GM21576 (cell line): ENCODE data around the gene F7.
"Not testable (repeated sequence)": the region's sequence is repeated elsewhere in the genome, so short reads cannot be mapped to it uniquely, and the experiment has no call there.

Experiments used
- ATAC-seq: cut with Tn5 transposase; IDR thresholded peaks from one replicate; pipeline ENCODE4 v1.9.1; 2021; ENCODE audit warnings: mild to moderate bottlenecking, moderate library complexity; ENCODE audit not compliant: unreplicated experiment

The F7 gene

DNA sequence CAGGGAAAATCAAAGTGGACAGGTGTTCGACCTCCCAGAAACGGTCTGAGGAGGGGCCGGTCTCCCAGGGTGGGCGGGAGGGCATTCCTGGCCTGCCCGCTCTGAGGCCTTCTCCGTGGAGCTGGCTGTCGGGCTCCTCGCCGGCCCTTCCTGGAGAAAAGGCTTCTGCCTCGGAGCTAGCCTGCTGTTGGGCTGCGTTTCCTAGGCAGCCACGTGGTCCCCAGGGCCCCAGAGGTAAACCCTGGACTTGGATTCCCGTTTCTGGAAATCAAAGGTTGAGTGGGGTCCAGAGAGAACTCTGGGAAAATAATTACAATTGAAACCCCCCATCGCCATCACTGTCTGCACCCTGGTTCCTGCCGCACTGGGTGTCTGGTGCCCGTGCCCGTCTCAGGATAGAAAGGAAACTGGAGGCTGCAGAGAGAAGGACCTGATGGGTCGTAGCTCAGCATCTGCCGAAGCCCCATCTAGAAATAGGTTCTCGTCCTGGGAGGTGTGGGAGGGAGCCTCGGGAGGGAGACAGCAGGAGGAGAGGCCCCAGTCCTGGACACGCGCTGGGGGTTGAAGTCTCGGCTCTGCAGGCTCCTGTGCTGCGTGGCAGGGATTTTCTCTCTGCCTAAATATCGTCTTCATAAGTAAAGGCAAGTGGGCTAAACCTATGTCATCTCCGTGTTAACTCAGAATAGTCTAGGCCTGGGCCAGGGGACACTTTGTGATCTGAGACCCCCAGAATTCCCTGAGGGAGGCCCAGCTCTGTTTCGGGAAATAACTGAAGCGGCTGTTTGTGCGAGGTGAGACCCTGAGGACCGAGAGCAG lies 45.2 kb downstream of the F7 start:
- no peak for ATAC-seq

DNA sequence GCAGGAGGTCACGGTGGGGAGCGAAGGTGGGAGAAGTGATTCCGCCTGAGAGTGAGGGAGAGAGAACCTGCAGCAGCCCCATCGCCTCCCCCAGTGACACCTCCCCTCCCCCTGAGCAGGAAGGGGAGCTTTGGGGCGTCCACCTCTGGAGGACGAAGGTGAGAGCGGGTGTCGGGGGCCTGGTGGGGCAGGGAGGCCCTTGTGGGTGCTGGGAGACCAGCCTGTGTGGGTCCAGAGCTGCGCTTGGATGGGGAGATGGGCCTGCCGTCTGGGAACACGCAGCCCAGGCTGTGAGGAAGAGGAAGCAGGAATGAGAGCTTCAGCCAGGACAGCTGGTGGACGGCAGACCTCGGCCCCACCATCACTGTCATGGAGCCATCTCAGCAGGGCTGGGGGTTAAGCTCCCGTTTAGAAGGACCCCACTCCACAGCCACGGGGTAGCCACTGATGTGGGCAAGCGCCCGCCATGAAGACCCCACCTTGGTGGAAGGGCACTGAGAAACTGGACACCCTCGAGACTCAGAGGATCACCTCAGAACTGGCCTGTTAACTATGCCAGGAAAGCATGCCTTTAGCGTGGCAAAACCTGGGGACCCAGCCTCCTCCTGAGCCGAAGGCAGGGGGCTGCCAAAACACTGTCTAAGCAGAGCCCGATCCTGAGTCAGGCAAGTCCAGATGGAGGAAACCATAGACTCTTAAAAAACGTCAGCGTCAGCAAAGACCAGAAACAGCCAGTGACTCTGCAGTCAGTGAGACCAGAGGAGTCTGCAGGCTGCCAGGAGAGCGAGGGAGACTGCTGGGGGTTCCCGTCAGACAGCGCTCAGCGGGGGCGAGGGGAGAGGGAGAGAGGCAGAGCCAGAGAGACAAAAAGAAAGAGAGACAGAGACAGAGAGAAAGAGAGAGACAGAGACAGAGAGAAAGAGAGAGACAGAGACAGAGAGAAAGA lies 46.4 kb downstream of the F7 start:
- no peak for ATAC-seq

GRCh38 chr13:113152691-113152983 lies 47.0 kb downstream of the F7 start:
- ATAC-seq: no peak

DNA sequence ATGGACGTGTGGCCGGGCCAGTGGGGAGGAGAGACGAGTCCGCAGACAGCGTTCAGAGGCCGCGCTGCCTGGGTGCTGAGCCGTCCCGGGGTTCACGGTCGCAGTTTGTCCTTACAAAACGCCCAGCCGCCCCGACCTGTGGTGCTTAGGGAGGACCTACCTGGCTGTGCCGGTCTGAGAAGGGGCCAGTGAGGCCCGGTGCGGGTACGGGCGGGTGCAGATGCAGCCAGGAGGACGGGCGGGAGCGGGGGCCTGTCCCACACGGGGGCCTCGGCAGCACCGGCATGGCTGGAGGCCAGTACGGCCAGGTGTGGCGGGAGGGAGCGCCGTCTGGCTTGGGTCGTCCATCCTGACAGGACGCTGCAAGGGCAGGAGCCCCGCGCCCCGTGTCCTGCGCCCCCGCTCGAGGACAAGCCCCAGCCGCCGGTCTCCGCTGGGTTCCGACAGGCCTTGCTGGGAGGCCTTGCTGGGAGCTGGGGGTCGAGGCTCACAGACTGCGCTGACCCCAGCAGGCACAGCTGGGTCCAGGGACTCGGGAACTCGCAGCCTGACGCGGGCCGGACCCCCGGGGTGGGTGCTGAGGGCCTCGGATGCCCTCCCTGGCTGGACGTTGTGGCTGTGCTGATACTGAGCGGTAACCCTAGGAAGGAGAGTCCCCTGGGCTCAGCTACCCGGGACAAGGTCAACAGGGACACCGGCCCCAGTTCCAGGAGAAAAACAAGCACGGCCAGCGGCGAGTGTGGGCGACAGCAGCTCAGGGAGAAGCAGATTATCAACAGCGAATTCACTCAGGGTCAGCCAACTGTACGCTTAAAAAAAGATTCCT lies 47.6 kb downstream of the F7 start:
- peak; percentile 34 for ATAC-seq

GRCh38 chr13:113153810-113154748 lies 48.5 kb downstream of the F7 start:
- peak; percentile 56 for ATAC-seq

GRCh38 chr13:113155201-113155600 lies 49.6 kb downstream of the F7 start:
- ATAC-seq: no peak

DNA sequence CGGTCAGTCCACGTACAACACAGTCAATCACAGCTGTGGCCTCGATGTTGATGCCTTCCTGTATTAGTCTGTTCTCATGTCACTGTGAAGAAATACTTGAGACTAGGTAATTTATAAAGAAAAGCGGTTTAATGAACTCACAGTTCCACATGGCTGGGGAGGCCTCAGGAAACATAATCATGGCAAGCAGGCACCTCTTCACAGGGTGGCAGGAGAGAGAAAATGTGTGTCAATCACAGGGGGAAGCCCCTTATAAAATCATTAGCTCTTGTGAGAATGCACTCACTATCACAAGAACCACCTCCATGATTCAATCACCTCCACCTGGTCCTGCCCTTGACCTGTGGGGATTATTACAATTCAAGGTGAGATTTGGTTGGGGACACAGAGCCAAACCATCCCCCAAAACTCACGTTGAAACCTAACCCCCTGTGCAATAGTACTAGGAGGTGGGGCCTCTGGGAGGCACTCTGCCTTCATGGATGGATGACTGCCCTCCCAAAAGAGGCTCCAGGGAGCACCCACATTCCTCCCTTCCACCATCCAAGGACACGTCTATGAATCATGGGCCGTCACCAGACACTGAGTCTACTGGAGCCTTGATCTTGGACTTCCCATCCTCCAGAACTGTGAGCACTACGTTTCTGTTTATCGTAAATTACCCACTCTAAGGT lies 50.5 kb downstream of the F7 start:
- no peak for ATAC-seq

DNA sequence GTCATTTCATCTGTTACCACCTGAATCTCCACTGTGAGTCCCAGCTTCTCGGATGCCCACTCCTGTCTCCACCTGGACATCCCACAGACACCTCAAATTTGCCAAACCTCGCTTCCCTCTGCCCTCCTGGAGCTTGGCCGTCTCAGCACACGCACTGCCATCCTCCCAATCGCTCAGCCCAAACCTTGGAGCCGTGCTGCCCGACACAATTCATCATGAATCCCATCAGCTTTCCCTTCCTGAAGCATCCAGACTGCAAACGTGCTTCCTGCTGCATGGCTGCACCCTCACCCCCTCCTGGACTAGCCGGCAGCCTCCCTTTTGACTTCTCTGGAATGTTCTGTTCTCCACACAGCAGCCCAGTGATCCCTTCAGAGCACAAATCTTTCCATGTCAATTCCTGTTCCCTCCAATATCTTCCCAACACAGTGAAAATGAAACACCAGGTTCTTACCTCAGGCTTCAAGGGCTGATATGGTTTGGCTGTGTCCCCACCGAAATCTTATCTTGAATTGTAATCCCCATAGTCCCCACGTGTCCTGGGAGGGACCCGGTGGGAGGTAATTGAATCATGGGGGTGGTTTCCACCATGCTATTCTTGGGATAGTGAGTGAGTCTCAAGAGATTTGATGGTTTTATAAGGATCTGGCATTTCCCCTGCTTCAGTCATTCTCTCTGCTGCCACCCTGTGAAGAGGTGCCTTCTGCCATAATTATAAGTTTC lies 51.8 kb downstream of the F7 start:
- no peak for ATAC-seq

DNA sequence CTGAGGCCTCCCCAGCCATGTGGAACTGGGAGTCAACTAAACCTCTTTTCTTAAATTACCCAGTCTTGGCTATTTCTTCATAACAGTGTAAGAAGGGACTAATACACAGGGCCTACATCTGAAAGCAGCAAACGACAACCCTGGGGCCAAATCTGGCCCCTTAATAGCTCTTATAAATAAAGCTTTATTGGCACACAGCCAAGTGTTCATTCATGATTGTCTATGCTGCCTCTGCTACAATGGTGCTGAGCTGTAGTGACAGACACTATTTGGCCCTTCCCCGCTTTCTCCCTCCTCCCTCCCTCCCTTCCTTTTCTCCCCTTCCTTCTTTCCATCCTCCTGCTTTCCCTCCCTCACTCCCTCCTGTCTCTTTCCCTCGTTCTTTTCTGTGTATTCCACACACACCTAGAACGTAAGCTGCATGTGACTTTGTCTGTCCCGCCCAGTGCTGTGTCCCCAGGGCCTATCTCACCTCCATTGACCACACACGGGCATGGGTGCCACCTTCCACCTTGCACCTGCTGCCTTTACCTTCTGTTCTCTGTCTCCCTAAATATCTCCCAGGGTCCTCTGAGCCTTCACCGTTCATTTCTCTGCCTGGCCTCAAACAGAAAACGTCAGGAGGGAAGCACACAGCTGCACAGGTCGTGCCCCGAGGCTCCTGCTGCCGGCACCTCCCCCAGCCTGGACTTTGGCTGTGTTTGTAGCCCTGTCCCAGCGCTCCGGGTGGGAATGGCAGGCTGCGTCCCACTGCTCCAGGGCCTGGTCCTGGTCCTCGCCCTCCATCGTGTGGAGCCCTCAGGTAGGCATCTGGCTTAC lies 52.5 kb downstream of the F7 start, which contains the start of gene PROZ:
TSS of gene PROZ (plus strand) at position 720 of the 819 bp plus-strand sequence. CDS start at position 733, 13 bp downstream.
- no peak for ATAC-seq

DNA sequence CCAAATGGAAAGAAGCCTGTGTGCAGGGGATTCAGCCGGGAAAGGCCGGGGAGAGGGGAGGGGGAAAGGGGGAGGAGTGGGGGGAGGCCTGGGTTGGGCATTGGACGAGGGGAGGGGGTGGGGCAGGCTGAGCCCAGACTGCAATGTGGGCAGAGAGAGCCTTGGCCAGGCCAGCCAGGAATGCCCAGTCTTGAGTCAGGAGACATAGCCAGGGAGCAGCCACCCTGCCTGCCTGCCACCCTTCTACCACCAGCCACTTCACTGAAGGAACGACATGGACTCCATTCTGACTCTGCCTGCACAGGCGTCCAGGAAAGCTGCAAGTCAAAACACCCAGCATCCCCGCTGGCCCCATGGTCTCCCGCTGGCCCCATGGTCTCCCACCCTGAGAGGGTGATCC lies 53.4 kb downstream of the F7 start:
- ATAC-seq: no peak

DNA sequence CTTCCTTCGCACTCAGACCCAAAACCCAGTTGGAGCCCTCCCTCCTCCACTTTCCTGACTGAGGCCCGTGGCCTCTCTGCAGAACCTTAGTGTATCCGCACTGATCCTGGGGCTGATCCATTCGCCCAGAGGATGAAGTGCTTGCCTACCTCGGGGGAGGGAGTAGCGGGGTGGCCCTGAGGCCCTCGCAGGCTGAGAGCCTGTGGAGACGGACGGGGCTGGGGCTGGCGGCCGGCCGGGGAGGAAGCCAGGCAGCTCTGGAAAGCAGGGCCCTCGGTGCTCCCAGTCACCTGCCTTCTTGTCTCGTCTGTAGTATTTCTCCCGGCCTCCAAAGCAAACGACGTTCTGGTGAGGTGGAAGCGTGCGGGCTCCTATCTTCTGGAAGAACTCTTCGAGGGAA lies 54.1 kb downstream of the F7 start:
- no peak for ATAC-seq

- ATAC-seq: no peak
These were observed 55.4 kb downstream of the F7 start for GRCh38 chr13:113160983-113161382.

- no peak for ATAC-seq
These were observed 55.8 kb downstream of the F7 start for GRCh38 chr13:113161433-113161832.

DNA sequence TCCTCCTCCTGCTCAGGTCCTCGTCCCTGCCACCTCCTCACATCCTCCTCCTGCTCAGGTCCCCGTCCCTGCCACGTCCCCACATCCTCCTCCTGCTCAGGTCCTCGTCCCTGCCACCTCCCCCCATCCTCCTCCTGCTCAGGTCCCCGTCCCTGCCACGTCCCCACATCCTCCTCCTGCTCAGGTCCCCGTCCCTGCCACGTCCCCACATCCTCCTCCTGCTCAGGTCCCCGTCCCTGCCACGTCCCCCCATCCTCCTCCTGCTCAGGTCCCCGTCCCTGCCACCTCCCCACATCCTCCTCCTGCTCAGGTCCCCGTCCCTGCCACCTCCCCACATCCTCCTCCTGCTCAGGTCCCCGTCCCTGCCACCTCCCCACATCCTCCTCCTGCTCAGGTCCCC lies 56.4 kb downstream of the F7 start:
- ATAC-seq: not testable (repeated sequence)

DNA sequence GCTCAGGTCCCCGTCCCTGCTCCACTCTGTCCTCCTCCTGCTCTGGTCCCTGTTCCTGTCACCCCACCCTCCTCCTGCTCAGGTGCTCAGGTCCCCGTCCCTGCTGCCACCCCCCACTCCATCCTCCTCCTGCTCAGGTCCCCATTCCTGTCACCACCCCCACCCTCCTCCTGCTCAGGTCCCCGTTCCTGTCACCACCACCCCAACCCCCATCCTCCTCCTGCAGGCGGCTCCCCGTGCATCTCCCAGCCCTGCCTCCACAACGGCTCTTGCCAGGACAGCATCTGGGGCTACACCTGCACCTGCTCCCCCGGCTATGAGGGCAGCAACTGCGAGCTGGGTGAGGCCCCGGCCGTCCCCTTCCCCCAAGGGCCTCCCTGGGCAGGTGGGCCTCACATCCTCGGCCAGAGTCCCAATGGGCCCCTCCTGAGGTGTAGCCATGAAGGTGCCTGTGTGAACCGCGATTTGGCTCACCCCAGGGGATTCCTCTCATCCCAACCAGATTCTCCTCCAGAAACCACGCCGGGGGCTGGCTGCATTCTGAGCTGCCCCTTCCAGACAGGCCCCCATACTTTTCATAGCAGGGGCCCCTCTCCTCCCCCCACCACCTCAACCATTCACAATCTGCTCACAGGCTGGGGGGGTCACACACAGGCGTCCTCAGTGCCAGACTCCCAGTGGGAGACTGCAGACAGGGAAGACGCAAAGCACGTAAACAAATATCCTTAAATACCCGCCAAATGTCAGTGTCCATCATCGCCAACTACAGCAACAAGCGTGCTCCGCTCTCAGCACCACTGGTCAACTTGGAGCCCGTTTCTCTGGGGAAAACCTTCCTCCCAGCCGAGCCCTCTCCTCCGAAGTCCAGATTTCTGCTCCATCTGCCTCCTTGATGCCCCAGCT lies 57.4 kb downstream of the F7 start:
- ATAC-seq: no peak

DNA sequence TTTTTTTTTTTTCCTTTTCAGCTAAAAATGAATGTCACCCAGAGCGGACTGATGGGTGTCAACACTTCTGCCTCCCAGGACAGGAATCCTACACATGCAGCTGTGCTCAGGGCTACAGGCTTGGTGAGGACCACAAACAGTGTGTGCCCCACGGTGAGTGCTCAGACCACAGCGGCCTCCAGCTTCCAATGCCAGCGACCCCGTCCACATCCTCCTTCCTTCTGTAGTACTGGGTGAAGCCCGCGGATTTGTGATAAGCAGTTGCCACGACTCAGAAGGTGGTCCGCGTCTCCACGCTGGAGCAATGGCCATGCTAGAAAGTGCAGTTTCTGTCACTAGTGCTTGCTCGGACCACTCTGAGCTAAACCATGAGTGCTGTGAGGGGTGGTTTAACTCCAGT lies 58.9 kb downstream of the F7 start:
- no peak for ATAC-seq

- no peak for ATAC-seq
These were observed 60.7 kb downstream of the F7 start for GRCh38 chr13:113166266-113166665.
